Measurements from ENCODE around the gene QRFP.
A peak's percentile ranks its signal among the peaks of the same experiment; 100 is the strongest.
"Not testable (repeated sequence)": the region's sequence is repeated elsewhere in the genome, so short reads cannot be mapped to it uniquely, and the experiment has no call there.

QRFP gene

GRCh38 chr9:130919559-130920145, 23.0 kb upstream of the QRFP start:
- no peak for DNase-seq

DNA sequence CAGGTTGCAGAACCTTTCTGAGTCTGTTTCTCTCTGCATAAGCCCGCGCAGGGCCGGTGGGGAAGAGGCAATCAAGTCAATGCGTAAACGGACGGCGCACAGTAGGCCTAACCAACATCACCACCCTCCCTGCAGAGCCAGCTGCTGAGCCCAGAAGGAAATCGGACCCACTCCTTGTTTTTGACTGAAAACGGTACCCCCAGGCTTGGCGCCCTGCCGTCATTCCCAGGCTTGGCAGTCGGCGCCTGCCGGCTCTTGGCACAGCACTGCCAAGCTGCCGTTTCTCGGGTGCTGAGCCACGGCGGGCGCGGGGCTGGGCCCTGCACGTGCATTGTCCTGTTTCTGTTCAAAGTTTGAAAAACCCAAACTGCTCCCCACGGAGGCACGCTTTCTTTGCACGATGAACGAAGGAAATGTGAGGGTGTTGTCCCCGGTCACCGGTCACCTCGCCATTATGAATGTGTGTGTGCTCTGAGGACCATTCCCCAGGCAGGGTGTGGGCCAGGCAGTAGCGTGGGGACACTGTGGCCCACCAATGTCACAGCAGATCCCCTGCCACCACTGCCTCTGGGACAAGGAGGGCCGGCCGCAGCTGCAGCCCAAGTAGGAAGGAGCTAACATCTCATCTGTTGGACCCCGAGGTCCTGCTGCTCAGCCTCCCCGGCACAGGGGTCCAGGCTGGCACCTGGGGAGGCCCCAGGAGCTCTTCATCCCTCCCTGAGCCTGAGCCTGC, 22.4 kb upstream of the QRFP start:
- no peak for DNase-seq

DNA sequence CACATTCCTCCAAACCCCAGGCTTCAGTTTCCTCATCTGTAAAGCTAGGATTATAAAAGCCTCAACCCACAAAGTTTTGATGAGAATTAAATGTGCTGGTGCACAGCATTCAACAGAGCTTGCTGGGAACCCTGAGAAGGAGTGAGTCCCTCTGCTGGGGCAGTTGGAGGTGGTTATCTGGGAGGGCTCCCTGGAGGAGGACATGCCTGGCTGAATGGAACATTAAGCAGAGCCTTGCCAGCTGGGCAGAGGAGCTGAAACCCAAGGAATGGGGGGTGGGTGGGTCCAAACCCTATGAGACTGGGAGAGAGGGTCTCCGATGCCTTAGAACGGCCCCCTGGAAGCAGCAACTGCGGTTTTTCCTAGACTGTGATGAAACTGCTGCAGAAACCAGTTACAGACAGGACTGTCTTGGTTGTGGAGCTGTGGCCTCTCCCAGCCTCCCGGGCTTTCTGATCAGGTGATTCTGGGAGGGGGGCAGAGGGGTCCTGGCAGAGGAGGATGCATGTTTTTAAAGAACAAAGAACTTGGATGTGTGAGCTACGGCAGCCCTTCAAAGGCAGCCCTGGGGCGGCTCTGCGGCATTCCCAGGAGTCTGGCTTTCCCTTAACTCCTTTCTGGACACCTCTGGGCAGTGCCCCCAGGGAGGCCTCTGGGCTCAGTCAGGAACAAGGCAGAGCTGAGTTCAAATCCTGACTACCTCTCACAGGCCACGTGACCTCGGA, 21.7 kb upstream of the QRFP start:
- DNase-seq = no peak

- no peak for DNase-seq
These were observed 20.8 kb upstream of the QRFP start for GRCh38 chr9:130917168-130917960.

DNA sequence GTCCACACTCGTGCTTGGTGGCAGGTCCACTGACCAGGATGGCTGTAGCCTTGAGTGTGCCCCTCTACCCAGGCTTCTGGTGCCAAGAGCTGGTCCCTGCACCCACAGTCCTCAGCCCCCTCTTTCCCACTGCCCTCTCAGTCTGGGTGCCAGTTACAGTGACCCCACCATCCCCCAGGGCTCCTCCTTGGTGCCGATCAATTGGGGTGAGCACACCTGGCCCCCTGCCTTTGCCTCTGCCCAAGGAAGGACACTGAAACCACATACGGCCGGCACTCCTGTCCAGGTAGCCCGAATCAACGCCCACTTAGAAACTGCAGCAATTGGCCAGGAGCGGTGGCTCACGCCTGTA, 18.5 kb upstream of the QRFP start:
- no peak for DNase-seq

DNA sequence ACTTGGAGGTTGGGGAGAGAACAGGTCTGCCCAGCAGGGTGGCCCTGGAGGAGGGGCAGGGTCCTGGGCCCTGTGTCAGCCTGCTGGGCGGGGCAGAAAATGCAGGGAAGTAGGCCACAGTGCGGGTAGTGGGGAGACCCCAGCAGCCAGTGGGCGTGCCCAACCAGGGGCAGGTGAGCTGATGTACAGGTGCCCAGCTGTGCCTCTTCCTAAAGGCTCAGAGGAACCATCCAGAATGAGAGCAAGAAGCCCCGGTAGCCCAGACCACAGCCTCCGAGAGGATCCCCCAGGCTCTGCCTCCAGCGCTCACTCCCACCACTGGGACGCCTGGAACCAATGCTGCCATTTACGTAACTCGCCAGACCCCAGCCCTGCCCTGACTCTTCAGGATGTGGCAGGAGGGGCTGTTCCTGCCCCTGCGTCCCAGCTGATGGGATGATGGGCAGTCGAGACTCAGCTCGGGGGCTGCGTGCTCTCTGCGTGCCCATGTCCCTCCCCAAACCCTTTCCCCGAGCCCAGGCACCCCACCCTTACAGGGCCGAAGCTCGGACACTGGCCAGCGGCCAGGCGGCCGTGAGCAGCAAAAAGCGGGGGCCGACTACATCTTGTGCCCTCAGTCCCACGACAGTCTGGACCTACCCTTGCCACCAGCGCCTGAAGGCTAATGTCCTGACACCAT, 17.9 kb upstream of the QRFP start:
- DNase-seq = no peak

DNA sequence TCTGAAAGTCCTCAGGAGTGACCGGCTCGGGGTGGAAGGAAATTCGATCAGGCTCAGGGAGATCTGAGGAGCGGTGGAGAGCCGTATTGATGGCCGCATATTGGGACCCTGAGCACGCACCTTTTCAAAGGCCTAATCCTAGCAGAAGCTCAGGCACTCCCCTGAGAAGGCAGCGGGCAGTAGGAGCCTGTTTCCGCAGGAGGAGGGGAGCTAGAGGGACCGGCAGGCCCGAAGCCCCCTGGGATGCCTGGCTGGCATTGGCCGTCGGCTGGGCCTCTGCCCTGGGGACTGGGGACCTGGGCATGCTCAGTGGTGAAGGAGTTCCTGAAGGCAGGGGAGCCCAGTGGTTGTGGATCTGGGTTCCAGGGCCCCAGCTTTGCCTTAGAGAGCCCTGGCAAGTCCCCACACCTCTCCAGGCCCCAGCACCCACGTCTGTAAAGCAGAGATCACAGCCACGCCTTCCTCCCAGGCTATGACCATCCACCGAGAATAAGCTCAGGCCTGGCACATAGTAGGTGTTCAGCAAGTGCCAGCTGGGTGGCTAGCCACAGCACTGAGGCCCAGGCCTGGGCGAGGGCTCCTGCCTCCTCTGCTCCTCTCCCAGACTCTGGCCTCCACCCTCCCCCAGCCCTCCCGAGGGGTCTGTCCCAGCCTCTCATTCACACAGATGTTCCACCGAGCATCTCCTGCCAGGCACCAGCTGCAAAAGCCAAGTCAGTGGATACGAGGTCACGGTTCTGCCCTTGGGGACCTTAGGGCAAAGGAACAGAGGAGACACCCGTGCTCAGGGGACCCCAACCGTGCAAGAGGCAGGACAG, 17.2 kb upstream of the QRFP start:
- DNase-seq = no peak

DNA sequence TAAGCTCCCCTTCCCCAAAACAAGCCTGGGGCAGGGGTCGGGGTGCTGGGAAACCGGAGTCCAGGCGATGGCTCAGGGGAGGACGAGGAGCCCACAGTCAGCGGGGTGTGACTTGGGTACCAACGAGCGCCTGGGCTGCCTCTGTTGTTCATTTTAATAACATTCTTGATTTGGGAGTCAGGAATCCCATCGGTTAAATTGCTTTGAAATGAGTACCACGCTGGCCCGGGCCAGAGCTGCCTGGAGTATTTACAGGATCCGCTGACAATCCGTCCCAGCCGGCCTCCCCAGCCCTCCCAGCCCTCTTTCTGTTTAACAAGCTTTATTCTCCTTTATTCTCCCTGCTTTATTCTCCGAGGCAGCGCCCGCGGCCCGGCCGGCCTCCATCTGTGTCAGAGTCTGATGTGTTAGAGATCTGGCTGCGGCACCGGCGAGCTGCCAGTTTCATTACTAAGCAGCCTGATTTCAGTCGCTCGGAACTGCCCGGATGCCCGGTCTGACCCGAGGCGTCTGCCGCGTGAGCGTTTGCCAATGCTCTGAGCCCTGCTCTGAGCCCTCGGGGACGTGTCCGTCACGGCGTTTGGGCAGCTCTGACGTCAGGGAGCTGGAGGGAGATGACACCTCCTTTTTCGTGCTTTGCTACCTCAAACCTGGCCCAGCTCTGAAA, 16.5 kb upstream of the QRFP start:
- peak; percentile 62 for DNase-seq

DNA sequence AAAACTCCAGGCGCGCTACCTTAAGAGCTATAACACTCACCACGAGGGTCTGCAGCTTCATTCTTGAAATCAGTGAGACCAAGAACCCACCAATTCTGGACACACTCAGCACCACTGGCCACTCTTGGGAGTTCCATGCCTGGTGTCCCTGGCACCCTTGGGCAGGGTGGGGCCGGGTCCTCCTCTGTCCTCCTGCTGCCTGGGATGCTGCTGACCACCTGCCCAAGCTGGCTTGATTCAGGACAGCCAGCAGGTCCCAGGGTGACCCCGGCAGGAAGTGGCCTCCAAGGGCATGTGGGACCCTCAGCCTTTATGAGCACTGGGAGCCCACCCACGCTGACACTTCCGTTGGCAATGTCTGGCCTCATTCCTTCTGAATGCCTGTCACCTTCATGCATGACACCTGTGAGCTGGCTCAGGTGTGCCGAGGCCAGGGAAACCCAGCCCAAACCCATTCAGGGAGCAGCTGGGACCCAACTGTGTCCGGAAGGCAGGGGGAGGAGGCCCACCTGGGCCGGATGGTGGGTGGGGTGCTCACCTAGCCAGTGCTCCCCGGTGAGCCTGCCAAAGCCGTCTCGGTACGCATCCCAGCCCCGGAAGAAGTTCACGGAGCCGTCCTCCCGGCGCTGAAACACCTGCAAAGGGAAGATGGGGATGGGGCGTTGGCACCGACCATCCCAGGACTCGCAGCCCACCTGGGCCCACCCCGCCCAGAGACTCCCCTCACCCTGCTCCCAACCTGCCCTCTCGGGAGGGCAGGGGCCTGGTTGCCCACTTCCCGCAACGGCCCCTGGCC, 14.8 kb upstream of the QRFP start:
- DNase-seq = no peak

GRCh38 chr9:130910670-130911069, 14.1 kb upstream of the QRFP start:
- not testable (repeated sequence) for DNase-seq

- not testable (repeated sequence) for DNase-seq
These were observed 13.4 kb upstream of the QRFP start for GRCh38 chr9:130910041-130910440.

DNA sequence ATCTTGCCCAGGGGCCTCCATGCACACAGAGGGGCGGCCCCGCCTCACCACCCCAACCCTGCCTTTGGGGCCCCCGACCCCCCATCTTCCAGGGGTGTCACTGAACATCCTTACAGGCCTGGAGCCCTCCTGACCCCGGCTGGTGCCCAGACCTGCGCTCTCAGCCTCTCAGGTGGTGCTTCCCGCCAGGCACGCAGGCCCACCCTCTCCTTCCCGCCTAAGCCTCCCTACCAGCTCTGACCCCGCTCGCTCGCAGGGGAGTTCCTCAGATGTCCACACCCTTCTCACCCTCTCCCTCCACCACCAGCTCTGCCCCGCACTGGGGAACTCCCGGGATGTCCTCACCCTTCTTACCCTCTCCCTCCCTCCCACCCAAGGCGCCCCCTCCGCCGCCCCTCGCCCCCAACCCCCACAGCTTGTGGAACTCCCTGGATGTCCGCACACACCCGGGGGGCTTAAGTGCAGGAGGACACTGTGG, 12.3 kb upstream of the QRFP start:
- DNase-seq = no peak

DNA sequence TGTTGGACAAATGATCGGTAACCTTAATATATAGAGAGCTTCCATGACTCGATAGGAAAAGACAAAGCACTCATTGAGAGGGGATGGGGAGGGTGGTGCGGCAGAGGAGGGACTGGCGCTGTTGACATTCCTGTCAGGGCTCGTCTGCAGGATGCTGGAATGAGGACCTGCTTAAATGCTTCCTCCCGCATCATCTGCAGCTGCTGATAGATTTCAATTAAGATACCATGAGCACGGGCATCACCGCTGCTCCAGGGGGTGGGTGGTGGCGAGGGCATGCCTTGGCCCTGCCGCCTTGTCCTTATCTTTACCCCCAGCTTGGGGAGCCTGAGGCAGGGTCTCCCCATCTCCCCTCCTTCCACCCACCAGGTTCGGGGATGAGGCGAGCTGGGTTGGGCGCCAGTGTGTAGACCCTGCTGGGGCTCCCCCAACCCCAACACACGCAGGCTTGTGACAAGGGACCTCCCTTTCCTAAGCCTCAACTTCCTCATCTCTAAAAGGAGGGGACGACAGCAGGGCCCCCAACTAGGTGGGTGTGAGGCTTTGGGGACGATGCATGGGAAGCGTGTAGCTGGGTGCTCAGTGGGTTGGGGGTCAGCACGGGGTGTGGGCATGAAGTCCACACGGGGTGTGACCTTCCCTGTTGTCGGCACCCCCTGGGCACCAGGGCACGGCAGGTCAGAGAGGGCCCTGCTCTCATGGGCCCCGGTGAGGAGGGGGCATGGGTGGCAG, 11.7 kb upstream of the QRFP start:
- no peak for DNase-seq

GRCh38 chr9:130906735-130907416, 10.3 kb upstream of the QRFP start:
- no peak for DNase-seq

DNA sequence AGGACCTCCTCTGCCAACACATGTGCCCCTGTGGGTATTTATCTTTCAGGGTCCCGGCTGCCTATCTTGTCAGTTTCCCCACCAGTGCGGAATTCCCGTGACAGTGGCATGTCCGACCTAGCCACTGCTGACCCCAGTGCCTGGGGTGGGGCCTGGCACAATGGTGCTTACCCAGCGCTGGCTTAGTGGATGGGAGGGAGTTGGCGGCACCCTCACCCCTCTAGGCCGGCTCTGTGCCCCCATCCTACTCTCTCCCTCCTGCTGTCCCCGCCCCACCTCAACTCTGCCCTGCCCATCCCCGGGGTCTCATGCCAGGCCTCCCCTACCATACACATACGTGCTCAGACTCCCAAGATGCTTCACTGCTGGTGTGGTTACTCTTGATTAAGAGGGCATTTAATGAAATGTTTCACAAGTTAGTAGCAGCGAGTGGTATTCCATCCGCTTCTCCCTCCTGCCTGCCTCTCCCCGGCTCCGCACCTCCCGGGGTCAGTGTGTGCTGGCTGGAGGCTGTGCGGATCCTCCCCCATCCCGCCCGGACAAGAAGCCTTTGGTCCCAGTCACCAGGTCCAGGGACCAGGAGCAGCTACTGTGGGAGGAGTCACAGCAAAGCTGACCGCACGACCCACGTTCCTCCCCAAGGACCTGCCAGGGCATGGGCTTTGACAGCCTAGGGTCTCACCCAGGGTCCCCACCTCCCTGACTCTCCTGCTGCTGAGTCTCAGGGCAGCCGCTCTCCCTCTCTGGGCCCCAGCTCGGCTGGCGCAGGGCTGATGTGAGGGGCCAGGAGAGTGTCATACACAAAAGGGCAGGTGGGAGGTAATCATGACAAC, 9.5 kb upstream of the QRFP start:
- no peak for DNase-seq

- no peak for DNase-seq
These were observed 8.7 kb upstream of the QRFP start for GRCh38 chr9:130905125-130905901.
